WTC11 (cell line): ENCODE data around the gene TRPC4AP. TPM values are rescaled to one million over a fixed set of nuclear protein-coding genes. Genes with fewer than 3 reads are reported as not detected.

Source experiments
- ATAC-seq: fragments of 200-7000 bp; cut with Tn5 transposase; 2 replicates; pipeline ENCODE4 v1.10.0; 2021; ENCODE audit warnings: mild to moderate bottlenecking, moderate library complexity
- CTCF ChIA-PET: fragments of 300-600 bp; sonication (Branson Sonifier 250); formaldehyde crosslinking; loops from one replicate; lab custom pipeline; 2021; ENCODE audit warnings: antibody characterized with exemption; lab: Charles Lee
- POLR2A ChIA-PET: fragments of 350-600 bp; sonication (Branson Sonifier 250); formaldehyde crosslinking; loops from one replicate; lab custom pipeline; 2021; ENCODE audit warnings: antibody characterized with exemption; lab: Charles Lee
- DNase-seq: peaks from one replicate; pipeline ENCODE4 v3.0.0; 2021; ENCODE audit warnings: low spot score
- H3K27ac Mint-ChIP-seq: 2 replicates; pipeline ENCODE4 v1.8.0; 2021; ENCODE audit warnings: mixed read lengths
- H3K27me3 Mint-ChIP-seq: 2 replicates; pipeline ENCODE4 v1.8.0; 2021; ENCODE audit warnings: low read depth, mild to moderate bottlenecking, moderate library complexity, mixed read lengths
- H3K36me3 Mint-ChIP-seq: 2 replicates; pipeline ENCODE4 v1.8.0; 2021; ENCODE audit warnings: mixed read lengths
- H3K4me1 Mint-ChIP-seq: 2 replicates; pipeline ENCODE4 v1.8.0; 2022; ENCODE audit warnings: mixed read lengths
- H3K4me3 Mint-ChIP-seq: 2 replicates; pipeline ENCODE4 v1.8.0; 2021; ENCODE audit warnings: mild to moderate bottlenecking, moderate library complexity, mixed read lengths
- H3K9me3 Mint-ChIP-seq: 2 replicates; pipeline ENCODE4 v1.8.0; 2021; ENCODE audit warnings: mixed read lengths
- AFF4 ChIP-seq: sonication (generic); formaldehyde crosslinking; IDR thresholded peaks from 2 replicates; pipeline ENCODE4 v1.8.1; 2023; ENCODE audit warnings: mild to moderate bottlenecking, missing genetic modification reagents, borderline replicate concordance
- AR ChIP-seq: fragments of 250-450 bp; sonication (Bioruptor Pico); IDR thresholded peaks from 2 replicates; pipeline ENCODE4 v1.9.0; 2021; ENCODE audit warnings: mild to moderate bottlenecking
- ATF2 ChIP-seq: sonication (generic); formaldehyde crosslinking; IDR thresholded peaks from 2 replicates; pipeline ENCODE4 v1.8.1; 2022; ENCODE audit warnings: low read depth, missing genetic modification reagents, borderline replicate concordance
- ATF6 ChIP-seq: sonication (generic); formaldehyde crosslinking; IDR thresholded peaks from 2 replicates; pipeline ENCODE4 v1.8.1; 2023; ENCODE audit warnings: mild to moderate bottlenecking, missing genetic modification reagents
- E2F5 ChIP-seq: sonication (generic); formaldehyde crosslinking; IDR thresholded peaks from 2 replicates; pipeline ENCODE4 v1.8.1; 2022; ENCODE audit warnings: mild to moderate bottlenecking, moderate library complexity, missing genetic modification reagents
- FOXK1 ChIP-seq: sonication (generic); formaldehyde crosslinking; IDR thresholded peaks from 2 replicates; pipeline ENCODE4 v1.8.0; 2022; ENCODE audit warnings: mild to moderate bottlenecking, moderate library complexity, missing genetic modification reagents
- HMGA2 ChIP-seq: fragments of 250-450 bp; sonication (Bioruptor Pico); IDR thresholded peaks from 2 replicates; pipeline ENCODE4 v1.4.0; 2021; ENCODE audit warnings: mild to moderate bottlenecking, moderate library complexity
- IRF2 ChIP-seq: sonication (generic); formaldehyde crosslinking; IDR thresholded peaks from 2 replicates; pipeline ENCODE4 v1.8.0; 2022; ENCODE audit warnings: low read depth, missing genetic modification reagents, borderline replicate concordance
- NFE2L1 ChIP-seq: sonication (generic); formaldehyde crosslinking; IDR thresholded peaks from 2 replicates; pipeline ENCODE4 v1.8.1; 2023; ENCODE audit warnings: missing genetic modification reagents
- PRDM15 ChIP-seq: sonication (generic); formaldehyde crosslinking; IDR thresholded peaks from 2 replicates; pipeline ENCODE4 v1.8.0; 2022; ENCODE audit warnings: missing genetic modification reagents
- RORB ChIP-seq: fragments of 250-450 bp; sonication (Bioruptor Pico); IDR thresholded peaks from 2 replicates; pipeline ENCODE4 v1.9.0; 2021; ENCODE audit warnings: mild to moderate bottlenecking
- SOX15 ChIP-seq: fragments of 250-450 bp; sonication (Bioruptor Pico); IDR thresholded peaks from 2 replicates; pipeline ENCODE4 v1.9.0; 2021; ENCODE audit warnings: mild to moderate bottlenecking
- TEAD1 ChIP-seq: sonication (generic); formaldehyde crosslinking; IDR thresholded peaks from 2 replicates; pipeline ENCODE4 v1.8.0; 2022; ENCODE audit warnings: mild to moderate bottlenecking, missing genetic modification reagents
- ZBTB43 ChIP-seq: sonication (generic); formaldehyde crosslinking; IDR thresholded peaks from 2 replicates; pipeline ENCODE4 v1.8.1; 2023; ENCODE audit warnings: mild to moderate bottlenecking, missing genetic modification reagents
- ZNF121 ChIP-seq: sonication (generic); formaldehyde crosslinking; IDR thresholded peaks from 2 replicates; pipeline ENCODE4 v1.8.0; 2023; ENCODE audit warnings: missing genetic modification reagents
- ZNF396 ChIP-seq: fragments of 250-450 bp; sonication (Bioruptor Pico); IDR thresholded peaks from 2 replicates; pipeline ENCODE4 v1.8.0; 2021; ENCODE audit warnings: mild to moderate bottlenecking, moderate library complexity, borderline replicate concordance
- ZSCAN18 ChIP-seq: fragments of 250-450 bp; sonication (Bioruptor Pico); IDR thresholded peaks from 2 replicates; pipeline ENCODE4 v2.1.2; 2022; ENCODE audit warnings: mild to moderate bottlenecking, moderate library complexity
- total RNA-seq: library from RNA; stranded (reverse); gene quantifications from 3 replicates; pipeline ENCODE4 v1.2.3, GENCODE V29; 2021

Gene TRPC4AP
- total RNA-seq, 1 experiment from 2014 or later = 73.8 TPM

GRCh38 chr20:34992751-34993417 is 99.7 kb downstream of the TRPC4AP start:
- no peaks in the 10 kb centered on the region for H3K9me3 Mint-ChIP-seq
- H3K4me3 Mint-ChIP-seq = no peak overlapping the region
- H3K27me3 Mint-ChIP-seq = no peaks in the 10 kb centered on the region
- ChIA-PET POLR2A (no interaction called here), CTCF (interaction anchor here (1.2 kb wide), 1 partner anchor 119 kb away, joined by 3 read pairs; no protein-coding TSS in a partner anchor)
- H3K36me3 Mint-ChIP-seq = peaks cover 4% of the 10 kb centered on the region; the same call in 1 of the 2 replicates
- H3K27ac Mint-ChIP-seq = no peak overlapping the region
- no peak for ATAC-seq
- no peak for DNase-seq
- TF ChIP-seq ZNF396 (no peak), ATF2 (CRISPR knock-in tag) (no peak), AR (CRISPR knock-in tag) (no peak), ZSCAN18 (CRISPR knock-in tag) (no peak), HMGA2 (CRISPR knock-in tag) (no peak), PRDM15 (CRISPR knock-in tag) (no peak), E2F5 (CRISPR knock-in tag) (no peak), RORB (CRISPR knock-in tag) (no peak), ATF6 (CRISPR knock-in tag) (no peak), AFF4 (CRISPR knock-in tag) (no peak), FOXK1 (no peak), SOX15 (no peak), ZBTB43 (CRISPR knock-in tag) (no peak), IRF2 (CRISPR knock-in tag) (no peak), NFE2L1 (CRISPR knock-in tag) (no peak), ZNF121 (CRISPR knock-in tag) (no peak), TEAD1 (no peak)
- H3K4me1 Mint-ChIP-seq = peaks cover 4% of the 10 kb centered on the region
